HCT116 (cell line): Measurements from ENCODE around the gene TMED7. TPM values are rescaled to one million over a fixed set of nuclear protein-coding genes. Genes with fewer than 3 reads are reported as not detected.

Experiments
- ATAC-seq: fragments of 200-7000 bp; cut with Tn5 transposase; 2 replicates; pipeline ENCODE4 v1.9.1; 2020; ENCODE audit warnings: mild to moderate bottlenecking, moderate library complexity
- BruUV-seq: library from RNA; stranded (reverse); fragments of 400-500 nt; replicated peaks from 2 replicates; lab custom pipeline; 2021; lab: Mats Ljungman, UMichigan
- CTCF ChIA-PET: fragments of 300-600 bp; sonication (Branson Sonifier 250); formaldehyde crosslinking; loops from one replicate; lab custom pipeline; 2021; ENCODE audit warnings: antibody characterized with exemption; lab: Charles Lee
- POLR2A ChIA-PET: fragments of 300-600, 350-600 bp; sonication (Branson Sonifier 250); formaldehyde crosslinking; loops from one replicate; lab custom pipeline; 2021; ENCODE audit warnings: antibody characterized with exemption; lab: Charles Lee
- RAD21 ChIA-PET, 2 experiments: fragments of 300-600 bp; sonication (Branson Sonifier 250); formaldehyde crosslinking; loops; one replicate each; lab custom pipeline; 2023; ENCODE audit warnings: low total read pairs in 2 of 2; ENCODE audit not compliant: uncharacterized antibody in 2 of 2, unreplicated experiment in 2 of 2, low non-redundant PET in 1 of 2; lab: Charles Lee
- DNase-seq: peaks from one replicate; pipeline ENCODE4 v3.0.0-alpha.2; 2010; ENCODE audit warnings: low read depth, low spot score
- H2AFZ ChIP-seq: fragments of 200-600 bp; shearing (Covaris generic), sonication (generic); 2 replicates; pipeline ENCODE4 v1.6.1; 2017; ENCODE audit warnings: low read depth, mixed run types, mixed read lengths, antibody characterized with exemption, low read length; ENCODE audit not compliant: poor library complexity, severe bottlenecking
- H3K27ac ChIP-seq: 2 replicates; pipeline ENCODE4 v1.5.1; 2012; ENCODE audit warnings: low read depth, low read length
- H3K27me3 ChIP-seq: fragments of 200-600 bp; sonication (generic); 2 replicates; pipeline ENCODE4 v1.6.1; 2016; ENCODE audit warnings: mixed run types, low read length, mixed read lengths; ENCODE audit not compliant: insufficient read depth
- H3K36me3 ChIP-seq, 2 experiments: fragments of 200-500 bp in 1 of 2; fragments of 200-600 bp in 1 of 2; sonication (Bioruptor generic) in 1 of 2; sonication (generic) in 1 of 2; 2 replicates each; pipeline versions ENCODE4 v1.5.1 to v1.6.1; 2014 to 2016; ENCODE audit warnings: low read length in 2 of 2, inconsistent platforms in 1 of 2, mixed read lengths in 1 of 2, mixed run types in 1 of 2; ENCODE audit not compliant: insufficient read depth in 2 of 2, control insufficient read depth in 1 of 2
- H3K4me1 ChIP-seq, 2 experiments: fragments of 200-600 bp in 1 of 2; sonication (generic) in 1 of 2; 2 replicates each; pipeline versions ENCODE4 v1.5.1 to v1.6.1; 2012 to 2017; ENCODE audit warnings: low read length in 2 of 2, inconsistent platforms in 1 of 2, mild to moderate bottlenecking in 1 of 2, mixed read lengths in 1 of 2, mixed run types in 1 of 2, moderate library complexity in 1 of 2; ENCODE audit not compliant: insufficient read depth in 2 of 2, control insufficient read depth in 1 of 2
- H3K4me2 ChIP-seq: fragments of 200-600 bp; sonication (generic); 2 replicates; pipeline ENCODE4 v1.6.1; 2017; ENCODE audit warnings: mixed run types, low read length, mixed read lengths
- H3K4me3 ChIP-seq, 2 experiments: fragments of 200-600 bp in 1 of 2; sonication (generic) in 1 of 2; replicated peaks in 1 of 2; 2 replicates each; pipeline ENCODE4 v1.5.1; 2011 to 2016; ENCODE audit warnings: low read length in 2 of 2, control low read depth in 1 of 2, low read depth in 1 of 2, mild to moderate bottlenecking in 1 of 2, mixed read lengths in 1 of 2, mixed run types in 1 of 2
- H3K79me2 ChIP-seq: fragments of 200-600 bp; sonication (generic); 2 replicates; pipeline ENCODE4 v1.6.1; 2017; ENCODE audit warnings: mild to moderate bottlenecking, mixed run types, low read length, moderate library complexity, mixed read lengths; ENCODE audit not compliant: insufficient read depth
- H3K9ac ChIP-seq: fragments of 200-600 bp; sonication (generic); 2 replicates; pipeline ENCODE4 v1.6.1; 2016; ENCODE audit warnings: low read length, mixed read lengths
- H3K9me2 ChIP-seq: fragments of 200-600 bp; sonication (generic), shearing (Covaris generic); 2 replicates; pipeline ENCODE4 v1.6.1; 2017; ENCODE audit warnings: mixed run types, mild to moderate bottlenecking, moderate library complexity; ENCODE audit not compliant: insufficient read depth
- H3K9me3 ChIP-seq, 2 experiments: fragments of 200-500 bp in 1 of 2; fragments of 200-600 bp in 1 of 2; sonication (Bioruptor generic) in 1 of 2; sonication (generic) in 1 of 2; 2 replicates each; pipeline ENCODE4 v1.6.1; 2014 to 2017; ENCODE audit warnings: low read length in 2 of 2, mixed read lengths in 2 of 2, inconsistent platforms in 1 of 2, low read depth in 1 of 2, mild to moderate bottlenecking in 1 of 2, mixed run types in 1 of 2, moderate library complexity in 1 of 2; ENCODE audit not compliant: control insufficient read depth in 1 of 2, insufficient read depth in 1 of 2
- H4K20me1 ChIP-seq: fragments of 200-600 bp; sonication (generic), shearing (Covaris generic); 2 replicates; pipeline ENCODE4 v1.6.1; 2017; ENCODE audit warnings: mixed run types, mild to moderate bottlenecking, moderate library complexity; ENCODE audit not compliant: insufficient read depth
- ATF3 ChIP-seq: IDR thresholded peaks from 2 replicates; pipeline ENCODE4 v1.6.1; 2012
- CBX3 ChIP-seq: IDR thresholded peaks from 2 replicates; pipeline ENCODE4 v1.6.1; 2012; ENCODE audit warnings: low read depth
- CEBPB ChIP-seq: IDR thresholded peaks from 2 replicates; pipeline ENCODE4 v1.6.1; 2012; ENCODE audit warnings: low read depth
- CTCF ChIP-seq, 3 experiments: fragments of 200-600 bp in 1 of 3; sonication (generic) in 1 of 3; IDR thresholded peaks in 2 of 3; conservative IDR thresholded peaks in 1 of 3; 2 replicates each; pipeline ENCODE4 v1.5.1; 2012 to 2017; ENCODE audit warnings: low read depth in 2 of 3, low read length in 2 of 3, antibody characterized with exemption in 1 of 3, borderline replicate concordance in 1 of 3, control low read depth in 1 of 3, mild to moderate bottlenecking in 1 of 3, mixed read lengths in 1 of 3, mixed run types in 1 of 3, moderate library complexity in 1 of 3; ENCODE audit not compliant: insufficient read depth in 1 of 3
- ELF1 ChIP-seq: IDR thresholded peaks from 2 replicates; pipeline ENCODE4 v1.6.1; 2012; ENCODE audit warnings: low read depth, borderline replicate concordance
- EZH2phosphoT487 ChIP-seq: fragments of 200-600 bp; IDR thresholded peaks from 2 replicates; pipeline ENCODE4 v1.6.1; 2018; ENCODE audit warnings: antibody characterized with exemption, borderline replicate concordance
- FOSL1 ChIP-seq: IDR thresholded peaks from 2 replicates; pipeline ENCODE4 v1.6.1; 2012; ENCODE audit warnings: low read depth
- REST ChIP-seq: IDR thresholded peaks from 2 replicates; pipeline ENCODE4 v1.6.1; 2012; ENCODE audit warnings: low read depth
- SIN3A ChIP-seq: IDR thresholded peaks from 2 replicates; pipeline ENCODE4 v1.6.1; 2012; ENCODE audit warnings: low read depth
- ZBTB33 ChIP-seq: IDR thresholded peaks from 2 replicates; pipeline ENCODE4 v1.6.1; 2011; ENCODE audit warnings: mild to moderate bottlenecking, low read length, moderate library complexity; ENCODE audit not compliant: insufficient replicate concordance; ENCODE audit errors: extremely low read depth
- ZFX ChIP-seq: fragments of 450-650 bp; IDR thresholded peaks from 2 replicates; pipeline ENCODE4 v1.6.1; 2017
- ZNF274 ChIP-seq: fragments of 200-500 bp; sonication (Bioruptor generic); IDR thresholded peaks from 2 replicates; pipeline ENCODE4 v1.6.1; 2014; ENCODE audit warnings: mild to moderate bottlenecking, low read depth, low read length, inconsistent platforms
- intact Hi-C: fragments of 100-400 bp; cut with micrococcal nuclease; formaldehyde crosslinking; loops from 2 replicates; pipeline ENCODE4 v1.10.0; 2022
- total RNA-seq: library from RNA; stranded (reverse); gene quantifications from one replicate; pipeline ENCODE4 v1.2.1, GENCODE V29; 2021; ENCODE audit not compliant: unreplicated experiment

TMED7 gene
- total RNA-seq, 1 experiment from 2014 or later: 167 TPM

GRCh38 chr5:115656404-115656803 is 30.6 kb upstream of the TMED7 start:
- Histone ChIP-seq H3K36me3 (no peaks in the 10 kb centered on the region), H3K9me3 (no peaks in the 10 kb centered on the region), H3K79me2 (no peaks in the 10 kb centered on the region), H3K9me2 (no peaks in the 10 kb centered on the region), H3K4me2 (no peak overlapping the region), H2AFZ (peak overlapping the region; percentile 18), H4K20me1 (no peaks in the 10 kb centered on the region), H3K4me1 (peaks cover 0 to 13% of the 10 kb centered on the region in 2 experiments; a peak in 2 of 4 replicates), H3K27me3 (no peaks in the 10 kb centered on the region), H3K27ac (no peak overlapping the region), H3K4me3 (no peak overlapping the region), H3K9ac (no peak overlapping the region)
- RAD21 ChIA-PET: no interaction called here
- POLR2A ChIA-PET: no interaction called here
- no peak for DNase-seq
- BruUV-seq: no TSS peak
- ATAC-seq: no peak
- TF ChIP-seq ATF3 (no peak), CBX3 (no peak), EZH2phosphoT487 (no peak)
- CTCF ChIA-PET: no interaction called here
- intact Hi-C loops: no loop called here

- Histone ChIP-seq H3K36me3 (no peaks in the 10 kb centered on the region), H3K4me1 (peaks cover 0 to 13% of the 10 kb centered on the region in 2 experiments; a peak in 2 of 4 replicates), H3K9me3 (no peaks in the 10 kb centered on the region), H2AFZ (peak overlapping the region; percentile 18), H3K27me3 (no peaks in the 10 kb centered on the region), H3K27ac (no peak overlapping the region), H3K4me3 (no peak overlapping the region), H3K9me2 (no peaks in the 10 kb centered on the region), H3K4me2 (no peak overlapping the region), H3K79me2 (no peaks in the 10 kb centered on the region), H3K9ac (no peak overlapping the region), H4K20me1 (no peaks in the 10 kb centered on the region)
- ChIA-PET RAD21 (no interaction called here), POLR2A (no interaction called here), CTCF (no interaction called here)
- no TSS peak for BruUV-seq
- ATAC-seq: no peak
- no peak for DNase-seq
- intact Hi-C loops: no loop called here
- TF ChIP-seq FOSL1: no peak
- no peak for TF ChIP-seq CTCF (IDR thresholded peaks at IDR 0.05 in 2 of 3, conservative IDR thresholded peaks at IDR 0.05 in 1 of 3; ENCODE audit: borderline replicate concordance in 1 of 3, insufficient read depth in 1 of 3, low read depth in 2 of 3, low read length in 2 of 3)
- no peak for TF ChIP-seq ZBTB33
- no peak for TF ChIP-seq SIN3A
- no peak for TF ChIP-seq CEBPB
- no peak for TF ChIP-seq EZH2phosphoT487
- no peak for TF ChIP-seq ELF1
- TF ChIP-seq ATF3: no peak
- TF ChIP-seq ZNF274: no peak
- no peak for TF ChIP-seq ZFX
- TF ChIP-seq REST: no peak
These were observed 30.2 kb upstream of the TMED7 start for GRCh38 chr5:115655994-115656393.
